ENCODE data around the gene DHRS7. TPM values are rescaled to one million over a fixed set of nuclear protein-coding genes. Genes with fewer than 3 reads are reported as not detected.

DHRS7 gene
- total and polyA plus RNA-seq, 9 of the 15 experiments (the other 6 are each of a cell fraction or from before 2014, with no cell fraction given) = 10.2 to 20.1 (median 15.7) TPM

GRCh38 chr14:60153991-60154390, 11.2 kb downstream of the DHRS7 start:
- Histone ChIP-seq H3K9ac (ENCODE audit: insufficient read depth in 1 of 2, low read depth in 2 of 2, low read length in 2 of 2) (no peak overlapping the region), H3K9me1 (ENCODE audit: control insufficient read depth, insufficient read depth, low read length) (no peaks in the 10 kb centered on the region), H3K4me1 (replicated peaks in 1 of 2; ENCODE audit: control insufficient read depth in 2 of 2, insufficient read depth in 2 of 2, low read length in 2 of 2) (no peaks in the 10 kb centered on the region), H3K79me2 (ENCODE audit: control insufficient read depth, insufficient read depth, low read length) (no peaks in the 10 kb centered on the region), H3K4me3 (no peak overlapping the region), H3K9me3 (replicated peaks; ENCODE audit: control insufficient read depth, insufficient read depth, low read depth, low read length) (no peaks in the 10 kb centered on the region), H3K27ac (ENCODE audit: extremely low read depth, low read depth, low read length) (no peak overlapping the region), H4K20me1 (replicated peaks; ENCODE audit: control insufficient read depth, insufficient read depth, low read length) (no peaks in the 10 kb centered on the region), H3K36me3 (ENCODE audit: control insufficient read depth, insufficient read depth, low read length) (peaks cover 6% of the 10 kb centered on the region; the same call in 1 of the 3 replicates), H3K27me3 (ENCODE audit: control insufficient read depth in 2 of 2, insufficient read depth in 2 of 2, low read length in 2 of 2) (no peaks in the 10 kb centered on the region), H2AFZ (ENCODE audit: low read depth, low read length) (no peak overlapping the region), H3K4me2 (ENCODE audit: insufficient read depth, low read length) (no peak overlapping the region)
- ATAC-seq (no peak), FAIRE-seq (no peak), DNase-seq (ENCODE audit: extremely low read depth in 1 of 4, low spot score in 3 of 4) (no peak)
- no TSS peak for BruUV-seq (replicated peaks)
- 94% methylated on average over 3 of the region's 3 CpGs for WGBS (ENCODE audit: insufficient coverage, low coverage, missing lambda C conversion rate)
- in situ Hi-C loops (cut with MboI) = no loop called here
- ChIA-PET CTCF (ENCODE audit: low intra/inter-chr PET ratio) (no interaction called here), POLR2A (no interaction called here)
- TF ChIP-seq HNRNPH1 (optimal IDR thresholded peaks at IDR 0.05; ENCODE audit: low read depth, low read length) = no peak
- intact Hi-C loops (cut with micrococcal nuclease) = no loop called here

- Histone ChIP-seq H2AFZ (ENCODE audit: low read depth, low read length) (no peak overlapping the region), H3K4me3 (no peak overlapping the region), H3K27ac (ENCODE audit: extremely low read depth, low read depth, low read length) (no peak overlapping the region), H3K4me1 (replicated peaks in 1 of 2; ENCODE audit: control insufficient read depth in 2 of 2, insufficient read depth in 2 of 2, low read length in 2 of 2) (no peaks in the 10 kb centered on the region), H3K9me3 (replicated peaks; ENCODE audit: control insufficient read depth, insufficient read depth, low read depth, low read length) (no peaks in the 10 kb centered on the region), H3K27me3 (ENCODE audit: control insufficient read depth in 2 of 2, insufficient read depth in 2 of 2, low read length in 2 of 2) (no peaks in the 10 kb centered on the region), H3K4me2 (ENCODE audit: insufficient read depth, low read length) (no peak overlapping the region), H3K9me1 (ENCODE audit: control insufficient read depth, insufficient read depth, low read length) (no peaks in the 10 kb centered on the region), H3K9ac (ENCODE audit: insufficient read depth in 1 of 2, low read depth in 2 of 2, low read length in 2 of 2) (no peak overlapping the region), H3K79me2 (ENCODE audit: control insufficient read depth, insufficient read depth, low read length) (no peaks in the 10 kb centered on the region), H3K36me3 (ENCODE audit: control insufficient read depth, insufficient read depth, low read length) (peaks cover 13% of the 10 kb centered on the region; the same call in 1 of the 3 replicates), H4K20me1 (replicated peaks; ENCODE audit: control insufficient read depth, insufficient read depth, low read length) (no peaks in the 10 kb centered on the region)
- ChIA-PET CTCF (ENCODE audit: low intra/inter-chr PET ratio) (no interaction called here), POLR2A (interaction anchor here (0.7 kb wide), 1 partner anchor 1875 kb away, joined by 4 read pairs; no protein-coding TSS in a partner anchor)
- in situ Hi-C loops (cut with MboI) = no loop called here
- no TSS peak for BruUV-seq (replicated peaks)
- intact Hi-C loops (cut with micrococcal nuclease) = no loop called here
- DNase-seq (ENCODE audit: extremely low read depth in 1 of 4, low spot score in 3 of 4) (no peak), ATAC-seq (no peak), FAIRE-seq (no peak)
- 67% methylated on average over 3 of the region's 3 CpGs for WGBS (ENCODE audit: insufficient coverage, low coverage, missing lambda C conversion rate)
- TF ChIP-seq CEBPB (tag; IDR thresholded peaks at IDR 0.05) (0 out of 2 replicates have a peak, but pooled peaks have one; percentile 10), POLR2H (tag; IDR thresholded peaks at IDR 0.05; ENCODE audit: low read depth) (no peak), CBX8 (IDR thresholded peaks at IDR 0.05; ENCODE audit: borderline replicate concordance, extremely low read depth, low read depth, low read length, poor library complexity, severe bottlenecking) (no peak), TCF3 (CRISPR knock-in tag; IDR thresholded peaks at IDR 0.05) (no peak), MTF1 (CRISPR knock-in tag; IDR thresholded peaks at IDR 0.05; ENCODE audit: borderline replicate concordance) (no peak), VEZF1 (CRISPR knock-in tag; IDR thresholded peaks at IDR 0.05) (peak; percentile 42; the same call in 1 of the 2 replicates), TARDBP (IDR thresholded peaks at IDR 0.05) (no peak), ZKSCAN8 (CRISPR knock-in tag; IDR thresholded peaks at IDR 0.05) (no peak), ZNF280B (CRISPR knock-in tag; IDR thresholded peaks at IDR 0.05) (no peak), DPF2 (IDR thresholded peaks at IDR 0.05) (no peak), GTF2F1 (IDR thresholded peaks at IDR 0.05; ENCODE audit: low read depth, low read length) (no peak), ZNF143 (CRISPR knock-in tag; IDR thresholded peaks at IDR 0.05) (no peak), KAT8 (IDR thresholded peaks at IDR 0.05; ENCODE audit: low read depth) (no peak), PCBP2 (IDR thresholded peaks at IDR 0.05; ENCODE audit: low read depth, low read length, poor library complexity, severe bottlenecking) (no peak)
Observed at GRCh38 chr14:60151715-60152114, 13.5 kb downstream of the DHRS7 start.
